ENCODE data around the gene LRRC8C.

The LRRC8C gene

GRCh38 chr1:89737985-89738510 is 105.1 kb downstream of the LRRC8C start:
- DNase-seq = no peak

- peak; percentile 66 to 69 for DNase-seq
Measured at GRCh38 chr1:89739013-89739843, 106.3 kb downstream of the LRRC8C start.

- DNase-seq = no peak
Measured at GRCh38 chr1:89739844-89740216, 106.9 kb downstream of the LRRC8C start.

- no peak for DNase-seq
Measured at GRCh38 chr1:89743788-89744187, 110.9 kb downstream of the LRRC8C start.

- no peak for DNase-seq
Measured at GRCh38 chr1:89746424-89747149, 113.7 kb downstream of the LRRC8C start.

- DNase-seq = no peak
Measured at GRCh38 chr1:89753761-89754160, 120.8 kb downstream of the LRRC8C start.

GRCh38 chr1:89754518-89754917 is 121.6 kb downstream of the LRRC8C start:
- DNase-seq = no peak

- DNase-seq = no peak
Measured at GRCh38 chr1:89755591-89755990, 122.7 kb downstream of the LRRC8C start.

GRCh38 chr1:89757532-89757931 is 124.6 kb downstream of the LRRC8C start:
- DNase-seq = peak; percentile 62 to 71

- DNase-seq = no peak
Measured at GRCh38 chr1:89758156-89758555, 125.2 kb downstream of the LRRC8C start.

GRCh38 chr1:89759036-89759435 is 126.1 kb downstream of the LRRC8C start:
- no peak for DNase-seq

GRCh38 chr1:89760496-89760895 is 127.6 kb downstream of the LRRC8C start:
- DNase-seq = no peak

- no peak for DNase-seq
Measured at GRCh38 chr1:89761338-89761737, 128.4 kb downstream of the LRRC8C start.

- DNase-seq = no peak
Measured at GRCh38 chr1:89761901-89762300, 129.0 kb downstream of the LRRC8C start.

- DNase-seq = no peak
Measured at GRCh38 chr1:89762386-89762778, 129.5 kb downstream of the LRRC8C start.

GRCh38 chr1:89762779-89763648 is 130.1 kb downstream of the LRRC8C start:
- DNase-seq = peak; percentile 92 to 93

- DNase-seq = no peak
Measured at GRCh38 chr1:89763649-89763986, 130.7 kb downstream of the LRRC8C start.

- no peak for DNase-seq
Measured at GRCh38 chr1:89765774-89766173, 132.9 kb downstream of the LRRC8C start.

- no peak for DNase-seq
Measured at GRCh38 chr1:89767618-89768017, 134.7 kb downstream of the LRRC8C start.
